Parathyroid adenoma (tissue), 2 donors: ENCODE data around the gene CASP9.

Source experiments
- H2AFZ ChIP-seq: fragments of 300-600 bp; sonication (generic); one replicate; pipeline ENCODE4 v1.7.0; 2017; ENCODE audit warnings: antibody characterized with exemption, mild to moderate bottlenecking
- H3K27ac ChIP-seq: fragments of 300-600 bp; sonication (generic); one replicate; pipeline ENCODE4 v1.7.0; 2017
- H3K27me3 ChIP-seq: fragments of 300-600 bp; sonication (generic); one replicate; pipeline ENCODE4 v1.7.0; 2017; ENCODE audit warnings: low read length; ENCODE audit not compliant: control insufficient read depth, insufficient read depth
- H3K36me3 ChIP-seq: fragments of 300-600 bp; sonication (generic); one replicate; pipeline ENCODE4 v1.7.0; 2017; ENCODE audit warnings: low read length; ENCODE audit not compliant: control insufficient read depth, insufficient read depth
- H3K4me1 ChIP-seq: fragments of 300-600 bp; sonication (generic); one replicate; pipeline ENCODE4 v1.7.0; 2017; ENCODE audit warnings: control low read depth
- H3K4me2 ChIP-seq: fragments of 300-600 bp; sonication (generic); one replicate; pipeline ENCODE4 v1.7.0; 2017; ENCODE audit warnings: low read length
- H3K4me3 ChIP-seq: fragments of 300-600 bp; sonication (generic); one replicate; pipeline ENCODE4 v1.7.0; 2017; ENCODE audit warnings: low read depth, low read length
- H3K79me2 ChIP-seq: fragments of 300-600 bp; sonication (generic); one replicate; pipeline ENCODE4 v1.7.0; 2017; ENCODE audit warnings: control low read depth
- H3K9ac ChIP-seq: fragments of 300-600 bp; sonication (generic); one replicate; pipeline ENCODE4 v1.7.0; 2017; ENCODE audit warnings: mild to moderate bottlenecking
- H3K9me3 ChIP-seq: fragments of 300-600 bp; sonication (generic); one replicate; pipeline ENCODE4 v1.7.0; 2017; ENCODE audit warnings: low read length; ENCODE audit not compliant: control insufficient read depth
- TF ChIP-seq, protein P1 (sequence below): fragments of 300-600 bp; sonication (generic); IDR thresholded peaks from one replicate; pipeline ENCODE4 v1.7.0; 2017; ENCODE audit warnings: antibody characterized with exemption, mild to moderate bottlenecking
- donor health status: primary hyperparathyroidism.

The CASP9 gene

GRCh38 chr1:15559189-15559810, 35.3 kb upstream of the CASP9 start:
- no peaks in the 10 kb centered on the region for H3K36me3 ChIP-seq
- TF ChIP-seq, protein P1, sequence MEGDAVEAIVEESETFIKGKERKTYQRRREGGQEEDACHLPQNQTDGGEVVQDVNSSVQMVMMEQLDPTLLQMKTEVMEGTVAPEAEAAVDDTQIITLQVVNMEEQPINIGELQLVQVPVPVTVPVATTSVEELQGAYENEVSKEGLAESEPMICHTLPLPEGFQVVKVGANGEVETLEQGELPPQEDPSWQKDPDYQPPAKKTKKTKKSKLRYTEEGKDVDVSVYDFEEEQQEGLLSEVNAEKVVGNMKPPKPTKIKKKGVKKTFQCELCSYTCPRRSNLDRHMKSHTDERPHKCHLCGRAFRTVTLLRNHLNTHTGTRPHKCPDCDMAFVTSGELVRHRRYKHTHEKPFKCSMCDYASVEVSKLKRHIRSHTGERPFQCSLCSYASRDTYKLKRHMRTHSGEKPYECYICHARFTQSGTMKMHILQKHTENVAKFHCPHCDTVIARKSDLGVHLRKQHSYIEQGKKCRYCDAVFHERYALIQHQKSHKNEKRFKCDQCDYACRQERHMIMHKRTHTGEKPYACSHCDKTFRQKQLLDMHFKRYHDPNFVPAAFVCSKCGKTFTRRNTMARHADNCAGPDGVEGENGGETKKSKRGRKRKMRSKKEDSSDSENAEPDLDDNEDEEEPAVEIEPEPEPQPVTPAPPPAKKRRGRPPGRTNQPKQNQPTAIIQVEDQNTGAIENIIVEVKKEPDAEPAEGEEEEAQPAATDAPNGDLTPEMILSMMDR: no peak

DNA sequence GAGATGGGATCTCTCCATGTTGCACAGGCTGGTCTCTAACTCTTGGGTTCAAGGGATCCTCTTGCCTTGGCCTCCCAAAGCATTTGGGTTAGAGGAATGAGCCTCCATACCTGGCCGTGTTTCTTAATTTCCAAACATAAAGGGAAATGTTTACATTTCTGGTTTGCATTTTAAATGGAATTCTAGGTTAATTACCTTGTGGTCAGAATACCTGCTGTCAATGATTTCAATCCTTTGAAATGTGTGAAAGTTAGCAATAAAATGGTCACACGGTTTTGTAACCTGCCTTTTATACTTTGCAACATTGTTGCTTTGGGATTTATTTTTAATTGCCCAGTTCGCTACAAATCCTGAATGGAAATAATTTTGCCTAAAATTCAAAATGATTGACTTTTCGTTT, 34.5 kb upstream of the CASP9 start:
- no peaks in the 10 kb centered on the region for H3K4me1 ChIP-seq
- no peak overlapping the region for H3K4me2 ChIP-seq
- H2AFZ ChIP-seq: no peak overlapping the region
- TF ChIP-seq, protein P1: no peak
- H3K36me3 ChIP-seq: no peaks in the 10 kb centered on the region
- no peak overlapping the region for H3K4me3 ChIP-seq
- no peaks in the 10 kb centered on the region for H3K9me3 ChIP-seq
- H3K79me2 ChIP-seq: no peaks in the 10 kb centered on the region
- H3K27me3 ChIP-seq: no peaks in the 10 kb centered on the region
- no peak overlapping the region for H3K9ac ChIP-seq
- H3K27ac ChIP-seq: peak overlapping the region; percentile 55

More at GRCh38 chr1:15559189-15559810, 35.3 kb upstream of the CASP9 start:
- no peak overlapping the region for H3K9ac ChIP-seq
- H3K9me3 ChIP-seq: no peaks in the 10 kb centered on the region
- H3K27me3 ChIP-seq: no peaks in the 10 kb centered on the region
- peak overlapping the region; percentile 20 for H3K4me3 ChIP-seq
- peak overlapping the region; percentile 10 for H3K4me2 ChIP-seq
- H3K27ac ChIP-seq: peak overlapping the region; percentile 55
- H3K4me1 ChIP-seq: no peaks in the 10 kb centered on the region
- H3K79me2 ChIP-seq: no peaks in the 10 kb centered on the region
- H2AFZ ChIP-seq: peak overlapping the region; percentile 39

- H3K4me1 ChIP-seq: no peaks in the 10 kb centered on the region
- no peak overlapping the region for H3K4me2 ChIP-seq
- H3K27me3 ChIP-seq: no peaks in the 10 kb centered on the region
- H2AFZ ChIP-seq: no peak overlapping the region
- H3K79me2 ChIP-seq: no peaks in the 10 kb centered on the region
- no peaks in the 10 kb centered on the region for H3K9me3 ChIP-seq
- no peaks in the 10 kb centered on the region for H3K36me3 ChIP-seq
- no peak overlapping the region for H3K27ac ChIP-seq
- TF ChIP-seq, protein P1: no peak
- no peak overlapping the region for H3K4me3 ChIP-seq
- no peak overlapping the region for H3K9ac ChIP-seq
Measured at GRCh38 chr1:15557594-15557993, 33.6 kb upstream of the CASP9 start.

GRCh38 chr1:15557008-15557407, 33.0 kb upstream of the CASP9 start:
- no peaks in the 10 kb centered on the region for H3K4me1 ChIP-seq

More at GRCh38 chr1:15557008-15557407, 33.0 kb upstream of the CASP9 start:
- Histone ChIP-seq H3K4me2 (no peak overlapping the region), H3K9ac (no peak overlapping the region), H3K27me3 (no peaks in the 10 kb centered on the region), H2AFZ (no peak overlapping the region), H3K36me3 (no peaks in the 10 kb centered on the region), H3K4me3 (no peak overlapping the region), H3K27ac (no peak overlapping the region), H3K79me2 (no peaks in the 10 kb centered on the region), H3K9me3 (no peaks in the 10 kb centered on the region)
- TF ChIP-seq, protein P1: no peak
